H1 (cell line): ENCODE results near the gene PIGT. TPM values are rescaled to one million over a fixed set of nuclear protein-coding genes. Genes with fewer than 3 reads are reported as not detected.

Experiments used
- ASH2L ChIP-seq: fragments of 200-600, 300-600 bp; sonication (generic); IDR thresholded peaks from one replicate; pipeline ENCODE4 v1.7.1; 2017; ENCODE audit warnings: low read length
- CEBPB ChIP-seq: IDR thresholded peaks from 2 replicates; pipeline ENCODE4 v1.6.1; 2012; ENCODE audit warnings: low read depth, low read length
- E2F6 ChIP-seq: IDR thresholded peaks from 2 replicates; pipeline ENCODE4 v1.6.1; 2012; ENCODE audit warnings: inconsistent platforms
- GABPA ChIP-seq: IDR thresholded peaks from 2 replicates; pipeline ENCODE4 v1.6.1; 2011; ENCODE audit warnings: mild to moderate bottlenecking, low read length, moderate library complexity, borderline replicate concordance; ENCODE audit not compliant: insufficient read depth
- GTF2F1 ChIP-seq: IDR thresholded peaks from 2 replicates; pipeline ENCODE4 v1.6.1; 2012; ENCODE audit warnings: low read depth, low read length, improper control_type of control experiment, borderline replicate concordance
- KDM4A ChIP-seq: IDR thresholded peaks from one replicate; pipeline ENCODE4 v1.7.1; 2012; ENCODE audit warnings: low read depth, mild to moderate bottlenecking, moderate library complexity, low read length, inconsistent platforms; ENCODE audit not compliant: severe bottlenecking
- SAP30 ChIP-seq: fragments of 300-600 bp; sonication (generic); IDR thresholded peaks from 2 replicates; pipeline ENCODE4 v1.7.1; 2012; ENCODE audit warnings: low read length, moderate library complexity, mild to moderate bottlenecking, inconsistent platforms; ENCODE audit not compliant: insufficient read depth, insufficient replicate concordance
- SIX5 ChIP-seq: IDR thresholded peaks from 2 replicates; pipeline ENCODE4 v1.6.1; 2011; ENCODE audit warnings: mild to moderate bottlenecking, low read depth, low read length
- SP2 ChIP-seq: IDR thresholded peaks from 2 replicates; pipeline ENCODE4 v1.6.1; 2012; ENCODE audit warnings: mild to moderate bottlenecking, low read length, inconsistent platforms
- polyA plus RNA-seq, 7 experiments: library from polyadenylated mRNA; depleted of rRNA in 3 of 7; stranded (reverse) in 5 of 7; unstranded in 2 of 7; fragments of >200 nt in 5 of 7; fragments of 200-250 nt in 2 of 7; gene quantifications; 1 replicate in 5 of 7; 2 replicates in 1 of 7; 4 replicates in 1 of 7; pipeline versions ENCODE4 v1.2.1 to v1.2.3, GENCODE V29; 2011 to 2013; ENCODE audit warnings: missing spikeins in 2 of 7, mixed read lengths in 2 of 7
- total RNA-seq: library from RNA; stranded (reverse); fragmentation: NEBNext Ultra II Directional; extraction: Animal tissue kit (Norgen Biotek cat#: 25700); gene quantifications from 2 replicates; pipeline ENCODE4 v1.2.1, GENCODE V29; 2021

PIGT gene
- total and polyA plus RNA-seq, 2 of the 8 experiments (the other 6 are each of a cell fraction or from before 2014, with no cell fraction given) = 66.0 to 89.7 TPM

DNA sequence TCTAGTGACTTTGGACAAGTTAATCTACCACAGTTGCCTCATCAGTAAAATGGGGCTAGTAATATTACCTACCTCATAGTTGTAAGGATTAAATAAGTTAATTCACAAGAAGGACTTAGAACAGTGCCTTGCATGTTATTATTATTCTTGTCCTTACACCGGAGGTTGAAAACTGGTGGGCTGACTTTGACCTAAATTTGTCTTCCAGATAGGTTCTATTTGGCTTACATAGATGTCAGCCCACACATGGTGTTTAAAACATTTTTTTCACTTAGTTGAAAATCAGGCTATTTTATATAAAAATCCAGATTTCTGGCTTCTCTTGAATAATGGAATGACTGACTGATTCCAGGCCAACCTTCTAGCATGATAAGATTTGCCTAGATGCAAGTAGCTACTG, 49.7 kb upstream of the PIGT start (continued):
- TF ChIP-seq GTF2F1 (no peak), SP2 (no peak), CEBPB (no peak), ASH2L (no peak), KDM4A (no peak), GABPA (no peak), SIX5 (no peak), E2F6 (no peak), SAP30 (no peak)
- TF ChIP-seq, all 59 proteins: peak for 0
